Keratinocyte (primary cell): ENCODE data around the gene TASOR.

ENCODE experiments used
- EZH2 ChIP-seq: IDR thresholded peaks from one replicate; pipeline ENCODE4 v1.6.1; 2012; ENCODE audit warnings: inconsistent platforms, mild to moderate bottlenecking, low read length, moderate library complexity
- TF ChIP-seq, protein P1 (sequence below), 3 experiments: IDR thresholded peaks in 1 of 3; conservative IDR thresholded peaks in 1 of 3; optimal IDR thresholded peaks in 1 of 3; 2 replicates in 2 of 3; 3 replicates in 1 of 3; pipeline versions ENCODE3 to v1.5.1; 2011; ENCODE audit warnings: low read length in 3 of 3, mild to moderate bottlenecking in 3 of 3, moderate library complexity in 2 of 3, control low read depth in 1 of 3, inconsistent platforms in 1 of 3; ENCODE audit not compliant: insufficient read depth in 2 of 3; ENCODE audit errors: extremely low read depth in 1 of 3

GRCh38 chr3:56683122-56683817 lies at the start of gene TASOR:
- TF ChIP-seq, protein P1, sequence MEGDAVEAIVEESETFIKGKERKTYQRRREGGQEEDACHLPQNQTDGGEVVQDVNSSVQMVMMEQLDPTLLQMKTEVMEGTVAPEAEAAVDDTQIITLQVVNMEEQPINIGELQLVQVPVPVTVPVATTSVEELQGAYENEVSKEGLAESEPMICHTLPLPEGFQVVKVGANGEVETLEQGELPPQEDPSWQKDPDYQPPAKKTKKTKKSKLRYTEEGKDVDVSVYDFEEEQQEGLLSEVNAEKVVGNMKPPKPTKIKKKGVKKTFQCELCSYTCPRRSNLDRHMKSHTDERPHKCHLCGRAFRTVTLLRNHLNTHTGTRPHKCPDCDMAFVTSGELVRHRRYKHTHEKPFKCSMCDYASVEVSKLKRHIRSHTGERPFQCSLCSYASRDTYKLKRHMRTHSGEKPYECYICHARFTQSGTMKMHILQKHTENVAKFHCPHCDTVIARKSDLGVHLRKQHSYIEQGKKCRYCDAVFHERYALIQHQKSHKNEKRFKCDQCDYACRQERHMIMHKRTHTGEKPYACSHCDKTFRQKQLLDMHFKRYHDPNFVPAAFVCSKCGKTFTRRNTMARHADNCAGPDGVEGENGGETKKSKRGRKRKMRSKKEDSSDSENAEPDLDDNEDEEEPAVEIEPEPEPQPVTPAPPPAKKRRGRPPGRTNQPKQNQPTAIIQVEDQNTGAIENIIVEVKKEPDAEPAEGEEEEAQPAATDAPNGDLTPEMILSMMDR (optimal IDR thresholded peaks at IDR 0.05 in 1 of 3, IDR thresholded peaks at IDR 0.05 in 1 of 3, conservative IDR thresholded peaks at IDR 0.05 in 1 of 3; ENCODE audit: extremely low read depth in 1 of 3, insufficient read depth in 2 of 3, low read length in 3 of 3): no peak
- TF ChIP-seq EZH2: no peak
